GM19397 (cell line): ENCODE data around the gene SORBS2.

Source experiments
- ATAC-seq: cut with Tn5 transposase; IDR thresholded peaks from one replicate; pipeline ENCODE4 v1.9.1; 2021; ENCODE audit warnings: mild to moderate bottlenecking, moderate library complexity; ENCODE audit not compliant: unreplicated experiment

Gene SORBS2

GRCh38 chr4:185683222-185683621 is 128.8 kb downstream of the SORBS2 start:
- ATAC-seq = no peak

GRCh38 chr4:185682236-185682635 is 129.8 kb downstream of the SORBS2 start:
- ATAC-seq = no peak

GRCh38 chr4:185681604-185682003 is 130.4 kb downstream of the SORBS2 start:
- no peak for ATAC-seq

GRCh38 chr4:185680617-185681016 is 131.4 kb downstream of the SORBS2 start:
- ATAC-seq = no peak

- ATAC-seq = no peak
Measured at GRCh38 chr4:185679523-185679922, 132.5 kb downstream of the SORBS2 start.

GRCh38 chr4:185677637-185678314 is 134.2 kb downstream of the SORBS2 start:
- ATAC-seq = no peak

GRCh38 chr4:185672618-185673017 is 139.4 kb downstream of the SORBS2 start:
- no peak for ATAC-seq

- ATAC-seq = no peak
Measured at GRCh38 chr4:185672151-185672550, 139.8 kb downstream of the SORBS2 start.

- ATAC-seq = no peak
Measured at GRCh38 chr4:185671496-185671895, 140.5 kb downstream of the SORBS2 start.

GRCh38 chr4:185671066-185671465 is 140.9 kb downstream of the SORBS2 start:
- no peak for ATAC-seq

- ATAC-seq = no peak
Measured at GRCh38 chr4:185669288-185669687, 142.7 kb downstream of the SORBS2 start.

GRCh38 chr4:185666156-185666555 is 145.8 kb downstream of the SORBS2 start:
- no peak for ATAC-seq

GRCh38 chr4:185665655-185666054 is 146.3 kb downstream of the SORBS2 start:
- no peak for ATAC-seq

GRCh38 chr4:185664481-185664880 is 147.5 kb downstream of the SORBS2 start:
- ATAC-seq = no peak

- ATAC-seq = no peak
Measured at GRCh38 chr4:185662030-185662778, 149.8 kb downstream of the SORBS2 start.

GRCh38 chr4:185660340-185660739 is 151.7 kb downstream of the SORBS2 start:
- no peak for ATAC-seq

- ATAC-seq = no peak
Measured at GRCh38 chr4:185657699-185658098, 154.3 kb downstream of the SORBS2 start.

- ATAC-seq = no peak
Measured at GRCh38 chr4:185657183-185657582, 154.8 kb downstream of the SORBS2 start.

- no peak for ATAC-seq
Measured at GRCh38 chr4:185656467-185656931, 155.5 kb downstream of the SORBS2 start.

- ATAC-seq = no peak
Measured at GRCh38 chr4:185654965-185655554, 156.9 kb downstream of the SORBS2 start.

GRCh38 chr4:185654311-185654710 is 157.7 kb downstream of the SORBS2 start:
- no peak for ATAC-seq

- no peak for ATAC-seq
Measured at GRCh38 chr4:185651851-185652250, 160.1 kb downstream of the SORBS2 start.
